Suppressor macrophage treated with lipopolysaccharide for 4 hours (primary cell): ENCODE data around the gene GALNTL6.
"Not testable (repeated sequence)": the region's sequence is repeated elsewhere in the genome, so short reads cannot be mapped to it uniquely, and the experiment has no call there.

Experiments
- DNase-seq: peaks from one replicate; pipeline ENCODE4 v3.0.0-alpha.2; 2020

GALNTL6 gene

DNA sequence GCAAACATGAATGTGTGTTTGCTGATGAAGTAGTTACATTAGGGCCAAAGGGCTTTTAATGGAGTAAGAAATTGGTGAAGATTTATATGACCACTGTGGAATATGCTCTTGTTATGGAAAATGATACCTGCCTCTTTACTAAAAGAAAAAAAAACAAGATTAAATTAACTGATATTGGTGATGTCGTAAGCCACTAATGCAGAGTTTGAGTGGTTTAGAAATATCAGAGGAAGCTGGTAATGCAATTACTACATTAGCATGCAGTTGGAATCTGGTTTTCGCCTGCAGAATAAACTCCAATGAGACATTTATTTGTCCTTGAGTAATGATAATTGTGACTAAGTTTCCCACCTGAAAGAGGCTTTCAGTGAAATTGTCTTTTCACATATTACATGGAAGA is 597.9 kb downstream of the GALNTL6 start:
- no peak for DNase-seq

DNA sequence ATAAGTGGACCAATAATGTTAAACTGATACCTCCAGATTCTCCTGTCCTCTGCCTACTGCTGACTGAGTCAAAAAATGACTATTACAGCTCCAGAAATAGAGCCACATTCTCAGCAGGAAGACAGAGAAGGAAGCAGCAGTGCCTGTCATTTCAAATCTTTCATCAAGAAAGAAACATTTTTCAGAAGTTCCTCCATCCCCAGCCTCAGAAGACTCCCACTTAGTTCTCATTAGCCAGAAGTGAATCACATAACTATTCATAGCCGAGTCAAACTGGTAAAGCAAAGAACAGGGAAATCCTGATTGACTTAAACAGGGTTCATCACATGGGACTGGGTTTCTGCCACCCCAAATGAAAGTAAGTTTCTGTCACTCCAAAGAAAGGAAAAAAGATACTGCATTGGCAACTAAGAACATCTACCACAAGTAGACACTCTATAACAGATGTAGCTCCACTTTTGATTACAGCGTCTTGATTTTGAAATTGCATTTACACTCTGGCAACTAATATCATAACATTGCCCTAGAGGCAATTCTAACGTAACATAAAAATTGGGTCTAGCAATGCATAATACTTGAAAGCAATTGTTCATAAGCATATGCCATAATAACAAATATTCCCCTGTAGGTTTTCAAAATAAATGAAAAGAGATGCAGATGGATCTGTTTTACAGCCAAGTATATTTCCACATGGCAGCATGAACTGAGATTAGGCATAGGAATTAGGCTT is 599.8 kb downstream of the GALNTL6 start:
- DNase-seq = no peak

DNA sequence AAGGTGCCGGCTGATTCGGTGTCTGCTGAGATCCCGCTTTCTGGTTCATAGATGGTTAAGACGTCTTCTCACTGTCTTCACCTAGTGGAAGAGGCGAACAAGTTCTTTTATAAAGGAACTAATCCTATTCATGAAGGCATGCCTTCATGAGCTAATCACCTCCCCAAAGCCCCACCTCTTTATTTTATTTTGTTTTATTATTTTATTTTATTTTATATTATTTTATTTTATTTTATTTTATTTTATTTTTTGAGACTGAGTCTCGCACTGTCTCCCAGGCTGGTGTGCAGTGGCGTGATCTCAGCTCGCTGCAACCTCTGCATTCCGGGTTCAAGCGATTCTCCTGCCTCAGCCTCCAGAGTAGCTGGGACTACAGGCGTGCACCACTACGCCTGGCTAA is 615.8 kb downstream of the GALNTL6 start:
- DNase-seq = not testable (repeated sequence)

DNA sequence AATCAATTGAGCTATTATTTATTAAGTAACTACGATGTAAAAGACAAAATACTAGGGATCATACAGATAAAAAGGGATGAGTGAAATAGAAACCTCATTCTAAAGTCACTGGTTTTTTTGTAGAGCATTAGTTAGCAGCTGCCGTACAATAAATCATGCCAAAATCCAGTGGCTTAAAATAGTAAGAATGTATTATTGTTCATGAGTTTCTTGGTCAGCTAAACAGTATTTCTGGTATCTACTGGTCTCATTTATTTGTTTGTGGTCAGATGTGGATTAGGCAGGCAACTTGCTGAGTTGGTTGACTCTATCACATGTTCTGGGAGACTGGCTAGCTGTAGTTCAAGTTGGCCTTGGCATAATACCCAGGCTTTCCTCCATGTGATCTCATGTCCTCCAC is 667.3 kb downstream of the GALNTL6 start:
- no peak for DNase-seq

DNA sequence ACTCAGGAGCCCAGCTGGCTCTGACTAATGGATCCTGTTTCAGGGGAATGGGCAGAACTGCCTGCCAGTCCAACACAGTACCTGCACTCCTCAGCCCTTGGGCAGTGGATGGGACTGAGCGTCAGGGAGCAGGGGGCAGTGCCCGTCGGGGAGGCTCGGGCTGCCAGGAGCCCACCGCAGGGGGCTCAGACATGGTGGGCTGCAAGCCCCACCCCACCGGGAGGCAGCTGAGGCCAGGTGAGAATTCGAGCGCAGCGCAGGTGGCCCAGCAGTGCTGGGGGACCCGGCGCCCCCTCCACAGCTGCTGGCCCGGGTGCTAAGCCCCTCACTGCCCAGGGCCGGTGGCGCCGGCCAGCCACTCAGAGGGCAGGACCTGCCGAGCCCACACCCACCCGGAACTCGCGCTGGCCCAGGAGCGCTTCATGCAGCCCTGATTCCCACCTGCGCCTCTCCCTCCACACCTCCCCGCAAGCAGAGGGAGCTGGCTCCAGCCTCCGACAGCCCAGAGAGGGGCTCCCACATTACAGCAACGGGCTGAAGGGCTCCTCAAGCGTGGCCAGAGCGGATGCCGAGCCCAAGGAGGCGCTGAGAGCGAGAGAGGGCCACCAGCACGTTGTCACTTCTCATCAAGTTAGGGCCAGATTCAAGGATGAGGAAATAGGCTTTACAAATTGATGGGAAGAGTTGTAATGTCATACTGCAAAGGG is 668.8 kb downstream of the GALNTL6 start:
- DNase-seq = no peak

DNA sequence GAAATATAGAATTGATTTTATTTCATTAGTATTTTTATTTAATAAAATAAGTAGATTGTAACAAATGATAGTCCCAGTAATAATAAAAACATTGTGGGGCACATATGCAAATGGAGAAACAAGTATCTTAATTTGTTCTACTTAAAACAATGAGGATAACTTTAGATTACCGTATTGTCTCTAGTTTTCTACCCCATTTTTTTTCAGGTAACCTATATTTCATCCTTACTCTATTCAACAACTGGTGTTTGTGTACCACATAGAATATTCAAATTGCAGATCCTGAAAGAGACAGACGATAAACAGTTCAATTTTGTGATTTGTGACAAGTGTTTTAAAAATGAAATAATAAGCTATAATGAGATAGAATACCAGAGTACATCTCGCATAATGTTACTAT is 671.8 kb downstream of the GALNTL6 start:
- no peak for DNase-seq

DNA sequence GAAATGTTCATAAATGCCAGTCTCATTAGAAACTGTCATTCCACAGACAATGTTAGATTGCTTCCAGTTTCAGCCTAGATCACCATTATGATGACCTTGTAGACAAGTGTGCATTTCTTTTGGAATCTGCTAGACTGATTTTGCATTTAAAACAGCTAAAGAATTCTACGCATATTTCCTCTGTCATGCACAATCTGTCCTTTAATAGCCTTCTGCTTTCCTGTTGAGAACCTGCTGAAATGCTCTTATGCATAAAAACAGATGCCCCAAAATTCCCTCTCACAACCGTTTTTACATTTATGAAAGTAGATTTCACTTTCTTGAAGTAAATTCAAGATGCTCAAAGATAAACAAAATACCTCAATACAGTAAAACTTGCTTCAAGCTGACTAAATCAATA is 673.3 kb downstream of the GALNTL6 start:
- no peak for DNase-seq

DNA sequence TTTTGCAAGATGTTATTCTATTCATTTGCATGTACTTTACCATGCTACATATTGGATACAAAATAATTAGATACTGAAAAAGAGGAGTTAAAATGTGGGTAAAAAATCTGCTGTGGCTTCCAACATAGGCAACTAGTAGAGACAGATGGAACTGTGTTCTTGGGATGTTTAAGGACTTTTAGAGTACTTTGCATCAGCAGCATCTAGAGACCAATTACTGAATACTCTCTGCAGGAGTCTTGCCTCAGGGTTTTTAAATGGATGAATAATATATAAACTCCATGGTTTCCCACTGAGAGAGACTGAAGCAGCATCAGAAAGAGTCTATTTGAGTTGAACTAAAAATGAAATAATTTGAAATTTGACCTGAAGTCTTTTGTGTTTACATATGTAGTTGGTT is 676.7 kb downstream of the GALNTL6 start:
- DNase-seq = no peak

DNA sequence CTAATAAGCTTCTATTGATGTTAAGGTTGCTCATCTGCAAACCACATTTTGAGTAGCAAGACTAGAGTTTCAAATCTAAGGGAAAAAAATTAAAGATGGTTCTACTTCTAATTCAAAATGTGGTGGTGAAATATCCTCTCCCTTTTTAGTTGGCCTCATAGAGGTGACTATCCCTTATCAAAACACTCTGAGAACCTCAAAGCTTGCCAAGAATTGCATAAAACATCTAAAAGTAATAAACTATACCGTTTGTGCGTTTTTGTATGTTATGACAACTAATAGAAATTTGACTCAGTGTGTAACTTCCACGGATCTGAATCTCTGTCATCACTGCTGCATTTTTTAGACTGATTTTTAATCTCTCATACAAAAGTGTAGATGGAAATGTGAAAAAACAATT is 682.6 kb downstream of the GALNTL6 start:
- DNase-seq = no peak

DNA sequence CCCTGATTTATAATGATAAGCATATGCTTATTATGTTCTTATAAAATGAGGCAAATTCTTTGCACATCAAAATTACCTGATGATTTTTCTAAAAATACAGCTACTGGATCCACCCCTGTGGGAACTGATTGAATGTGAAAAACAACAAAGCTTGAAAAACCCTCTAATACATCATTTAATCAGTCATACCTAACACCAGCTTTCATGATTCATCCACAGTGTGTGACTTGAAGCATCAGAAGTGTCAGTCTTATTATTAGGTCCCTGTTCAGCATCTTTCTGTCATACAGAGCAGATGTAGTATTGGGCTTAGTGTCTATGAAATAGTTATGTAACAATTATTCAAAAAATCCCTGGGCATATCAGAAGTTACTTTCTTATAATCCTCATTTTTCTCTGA is 684.1 kb downstream of the GALNTL6 start:
- DNase-seq = no peak

DNA sequence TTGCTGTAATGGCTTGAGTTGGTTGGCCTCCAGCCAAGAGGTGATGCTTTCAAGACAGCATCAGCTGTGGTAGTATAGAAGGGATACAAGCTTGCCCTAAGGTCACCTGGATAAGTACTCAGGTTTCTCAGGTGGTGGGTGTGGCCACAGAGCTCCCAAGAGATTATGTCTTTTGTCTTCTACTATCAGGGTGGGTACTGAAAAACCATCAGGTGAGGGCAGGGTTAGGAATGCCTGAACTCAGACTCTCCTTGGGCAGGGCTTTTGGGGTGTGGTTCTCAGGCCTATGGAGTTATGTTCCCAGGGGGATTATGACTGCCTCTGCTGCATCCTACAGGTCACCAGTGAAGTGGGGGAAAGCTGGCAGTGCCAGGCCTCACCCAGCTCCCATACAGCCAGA is 700.8 kb downstream of the GALNTL6 start:
- no peak for DNase-seq

DNA sequence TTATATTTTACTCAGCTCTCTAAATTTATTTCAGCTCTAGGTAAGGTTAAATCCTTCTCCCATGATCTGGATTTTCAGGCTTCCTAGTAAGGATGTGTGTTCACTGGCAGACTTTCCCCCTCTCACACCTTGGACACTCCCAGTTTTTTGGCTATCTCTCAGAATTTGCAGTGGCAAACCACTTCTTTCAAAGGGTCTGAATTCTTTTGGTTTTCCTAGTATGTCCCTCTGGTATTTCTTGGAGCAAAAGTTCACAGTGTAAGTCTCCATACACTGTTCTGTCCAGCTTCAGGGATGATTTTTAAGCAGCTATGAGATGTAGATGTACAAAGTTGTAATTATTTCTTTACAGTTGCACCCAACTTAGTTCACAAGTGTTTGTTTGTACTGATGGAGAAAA is 701.6 kb downstream of the GALNTL6 start:
- no peak for DNase-seq

DNA sequence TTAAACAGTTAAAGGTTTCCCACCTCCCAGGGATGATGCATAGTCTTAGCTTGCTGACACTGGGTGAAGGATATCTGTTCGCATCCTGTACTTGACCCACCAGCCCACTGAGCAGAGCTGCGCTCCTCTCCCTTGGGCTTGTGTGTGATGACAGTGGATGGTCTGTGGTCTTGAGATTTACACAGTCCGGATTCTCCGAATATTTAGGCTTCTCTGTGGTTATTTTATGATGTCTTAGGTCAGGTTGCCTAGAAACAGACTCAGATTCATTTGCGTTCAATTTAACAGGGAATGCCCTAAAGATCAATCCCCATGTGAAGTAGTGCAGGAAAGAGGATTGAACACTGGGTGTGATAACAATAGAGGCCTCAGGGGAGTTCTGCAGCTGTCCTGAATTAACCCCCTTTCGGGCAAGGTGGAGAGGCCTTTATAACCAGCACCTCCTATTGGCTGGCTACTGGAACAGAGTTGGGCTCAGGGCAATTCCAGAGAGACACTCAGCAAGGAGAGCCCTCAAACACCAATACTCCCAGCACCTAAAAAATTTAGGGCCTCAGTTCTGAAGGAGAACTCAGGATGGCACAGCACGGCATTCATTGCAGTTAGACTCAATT is 702.2 kb downstream of the GALNTL6 start:
- DNase-seq = no peak

DNA sequence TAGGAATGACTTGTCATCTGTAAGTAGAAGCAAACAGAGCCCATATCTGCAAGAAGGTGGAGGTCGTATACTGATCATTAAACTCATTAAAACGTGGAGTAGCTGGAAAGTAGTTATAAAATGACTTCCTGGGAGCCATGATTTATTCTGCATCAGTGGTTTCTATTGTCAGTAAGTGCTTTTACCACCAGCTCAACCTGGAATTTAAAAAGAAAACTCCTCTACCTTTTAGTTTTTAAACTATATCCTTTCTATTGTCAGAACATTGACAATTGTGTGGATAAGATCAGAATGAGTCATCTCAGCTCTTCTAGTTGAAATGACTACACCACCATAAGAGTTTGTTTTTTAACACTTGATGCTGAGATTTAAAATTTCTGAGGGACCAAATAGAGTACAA is 704.2 kb downstream of the GALNTL6 start:
- no peak for DNase-seq

DNA sequence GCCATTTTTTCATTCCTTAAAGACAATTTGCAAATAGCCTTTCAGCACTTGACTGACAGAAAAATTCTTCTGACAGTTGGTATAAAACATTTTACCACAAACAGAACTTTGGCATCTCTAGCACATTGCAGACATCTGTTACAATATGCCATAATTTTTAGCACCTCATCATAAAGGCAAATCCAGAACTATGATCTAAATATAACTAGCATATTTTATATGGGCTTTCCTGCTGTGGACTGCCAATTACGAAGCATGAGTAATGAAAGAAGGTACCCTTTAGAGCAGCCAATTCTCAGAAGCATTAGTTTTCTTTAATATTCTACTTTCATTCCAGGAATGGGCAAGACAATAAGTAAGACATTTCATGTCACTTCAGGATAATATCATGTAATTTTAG is 708.0 kb downstream of the GALNTL6 start:
- no peak for DNase-seq

DNA sequence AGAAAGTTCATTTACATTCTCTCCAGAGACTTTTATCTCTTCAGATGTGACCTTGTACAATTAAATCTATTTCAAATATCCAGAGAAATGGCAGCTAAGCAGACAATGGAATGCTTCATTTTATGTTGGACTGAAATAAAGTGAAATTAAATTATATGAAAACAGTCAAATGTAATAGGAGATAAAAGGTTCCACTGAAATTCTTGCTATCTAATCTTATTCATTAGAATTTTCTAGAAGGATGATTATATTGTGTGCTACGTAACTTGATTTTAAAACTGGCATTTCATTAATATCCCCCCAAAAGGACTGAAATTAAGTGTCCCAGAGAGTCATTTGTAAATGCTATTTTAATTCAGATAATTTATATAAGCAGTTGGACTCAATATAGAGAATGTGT is 708.5 kb downstream of the GALNTL6 start:
- DNase-seq = no peak

DNA sequence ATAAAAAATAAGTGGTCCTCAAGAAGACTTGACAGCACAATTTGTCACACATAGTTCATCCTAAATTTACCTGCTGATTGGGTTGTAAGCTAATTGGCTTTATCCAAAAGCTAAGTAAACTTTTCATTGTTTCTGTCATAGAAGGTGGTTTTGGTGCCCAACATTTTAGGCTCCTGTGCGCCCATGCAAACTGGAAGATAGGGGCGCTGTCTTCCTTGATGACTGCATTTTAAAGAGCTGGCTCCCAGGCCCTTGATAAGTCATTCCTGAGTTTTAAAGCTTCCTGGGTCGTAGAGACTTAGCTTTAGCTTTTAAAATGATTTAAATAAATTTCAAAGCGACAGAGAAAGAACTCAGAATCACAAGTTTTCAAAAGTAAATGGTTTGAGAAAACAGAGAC is 730.0 kb downstream of the GALNTL6 start:
- DNase-seq = no peak

DNA sequence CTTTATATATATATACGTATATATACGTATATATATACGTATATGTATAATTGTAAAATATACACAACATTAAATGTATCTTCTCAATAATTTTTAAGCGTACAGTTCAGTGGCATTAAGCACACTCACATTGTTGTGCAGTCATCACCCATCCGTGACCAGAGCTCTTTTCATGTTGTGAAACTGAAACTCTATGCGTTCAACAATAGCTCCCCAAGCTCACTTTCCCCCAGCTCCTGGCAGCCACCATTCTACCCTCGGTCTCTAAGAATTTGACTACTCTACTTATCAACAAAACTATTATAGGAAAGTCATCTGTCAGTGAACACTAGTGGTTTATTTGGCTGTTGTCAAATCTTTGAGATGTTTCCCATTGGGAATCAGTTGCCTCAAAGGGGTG is 733.6 kb downstream of the GALNTL6 start:
- no peak for DNase-seq

DNA sequence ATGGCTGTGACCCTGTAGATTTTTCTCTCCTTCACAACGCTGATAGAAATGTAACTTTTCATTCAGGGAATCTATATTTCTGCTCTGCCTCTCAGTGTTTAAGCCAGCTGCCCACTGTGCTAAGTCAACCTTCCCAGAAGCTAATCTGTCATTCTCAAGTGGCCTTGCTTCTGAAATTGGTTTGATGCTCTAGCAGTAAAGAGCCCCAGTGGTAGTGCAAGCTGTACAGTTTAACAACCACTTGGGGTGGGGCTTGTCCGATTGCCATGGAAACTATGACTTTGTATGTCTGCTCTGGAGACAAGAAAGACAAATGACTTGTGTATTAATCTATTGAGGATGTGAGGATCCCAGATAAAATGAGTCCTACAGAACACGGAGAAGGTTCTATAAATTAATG is 734.5 kb downstream of the GALNTL6 start:
- DNase-seq = no peak

DNA sequence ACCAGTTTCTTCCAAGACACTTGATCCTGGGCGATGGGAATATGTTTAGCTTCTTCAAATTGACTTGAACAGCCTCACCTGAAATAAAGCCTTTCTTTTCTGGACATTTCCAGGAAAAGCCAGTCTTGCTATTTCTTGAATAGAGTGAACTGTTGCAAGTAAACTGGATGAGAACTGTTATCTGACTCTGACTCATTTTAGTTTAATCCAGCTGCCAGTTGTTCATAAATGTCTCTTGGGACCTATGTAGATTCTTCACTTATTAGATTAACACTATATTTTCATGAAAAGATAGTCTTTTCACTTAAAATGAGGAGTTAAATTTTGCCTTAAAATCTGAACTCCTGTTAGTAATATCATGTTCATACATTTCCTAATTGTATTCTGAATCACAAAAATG is 740.0 kb downstream of the GALNTL6 start:
- DNase-seq = no peak

DNA sequence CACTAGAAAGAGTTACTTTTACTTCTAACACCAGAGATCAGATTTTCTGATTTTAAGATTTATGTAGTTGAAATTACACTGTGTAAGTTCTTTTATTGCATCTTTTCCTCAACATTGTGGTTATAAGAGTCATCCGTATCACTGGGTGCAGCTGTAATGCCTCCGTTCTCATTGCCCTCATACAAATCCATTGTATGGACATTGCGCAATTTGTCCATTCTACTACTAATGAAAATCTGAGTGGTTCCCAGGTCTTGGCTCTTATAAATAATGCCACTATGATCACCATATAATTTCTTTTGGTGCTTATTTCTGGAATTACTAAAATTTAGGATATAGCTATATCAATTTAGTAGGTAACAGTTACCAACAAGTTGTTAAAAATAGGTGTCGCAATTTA is 741.4 kb downstream of the GALNTL6 start:
- no peak for DNase-seq

DNA sequence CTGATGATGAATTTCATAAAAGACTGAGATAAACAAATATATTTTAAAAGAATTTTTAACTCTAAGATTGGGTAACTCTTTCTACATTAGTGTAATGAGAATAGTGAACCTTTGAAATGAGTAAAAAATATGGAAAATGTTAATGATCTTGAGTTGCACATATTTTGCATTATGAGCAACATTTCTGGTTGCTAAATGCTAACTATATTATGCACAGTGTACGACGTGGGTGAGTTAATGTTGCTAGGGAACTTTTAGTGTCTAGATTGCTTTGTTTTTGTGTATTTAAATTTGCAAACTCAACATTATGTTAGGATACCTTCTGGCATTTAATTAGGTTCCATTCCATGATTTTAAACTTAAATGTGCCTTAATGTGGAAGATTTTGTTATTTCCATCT is 742.5 kb downstream of the GALNTL6 start:
- no peak for DNase-seq

DNA sequence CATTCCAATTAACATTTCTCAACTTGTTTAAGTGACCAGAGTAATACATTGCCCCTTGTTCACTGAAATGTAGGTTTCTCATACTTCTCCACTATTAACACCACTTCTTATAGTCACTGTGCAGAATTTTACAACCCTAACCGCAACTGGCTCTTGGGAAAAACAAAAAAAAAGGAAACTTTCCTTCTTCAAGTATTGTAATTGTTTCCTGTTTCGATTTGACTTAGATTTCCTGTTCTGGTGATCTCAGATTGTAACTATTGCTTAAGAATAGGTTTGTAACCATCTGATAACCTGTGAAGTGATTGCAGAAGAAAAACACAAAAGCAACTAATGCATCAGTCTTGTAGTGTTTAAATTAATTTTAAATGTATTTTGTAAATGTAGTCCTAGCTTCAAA is 760.7 kb downstream of the GALNTL6 start:
- DNase-seq = peak; percentile 74

DNA sequence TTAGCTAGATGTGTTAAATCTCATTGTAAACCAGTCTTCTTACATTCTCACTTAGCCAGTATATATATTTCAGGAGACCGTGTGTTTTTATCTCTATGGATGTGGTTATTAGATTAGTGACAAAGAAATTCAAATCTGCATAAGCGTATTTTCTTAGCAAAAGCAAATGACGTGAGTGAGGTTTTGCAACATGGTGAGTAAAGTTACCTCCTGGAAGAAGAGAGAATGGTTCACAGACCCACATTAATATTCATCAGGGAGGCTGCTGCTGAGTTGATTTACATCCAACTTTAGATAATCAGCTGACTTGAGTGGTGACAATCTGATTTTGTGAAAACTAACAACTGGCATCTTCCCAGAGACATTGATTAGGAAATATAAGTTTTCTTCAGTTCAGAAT is 765.5 kb downstream of the GALNTL6 start:
- DNase-seq = no peak

DNA sequence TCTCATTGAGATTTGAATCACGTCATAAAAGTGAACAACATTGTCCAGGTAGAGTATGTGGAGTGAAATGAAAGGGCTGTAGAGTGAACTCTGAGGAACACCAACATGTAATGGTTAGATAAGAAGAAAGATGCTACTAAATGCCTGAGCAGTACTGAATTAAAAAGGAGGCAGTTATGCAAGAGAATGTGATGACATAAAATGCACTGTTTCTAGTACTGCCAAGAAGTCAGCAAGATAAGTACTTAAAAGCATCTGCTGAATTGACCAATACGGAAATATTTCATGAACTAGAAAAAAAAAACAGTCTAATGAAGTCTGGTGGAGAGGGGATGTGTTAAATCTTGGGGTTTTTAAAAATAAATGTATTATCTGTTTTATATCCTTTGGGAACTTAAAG is 771.6 kb downstream of the GALNTL6 start:
- DNase-seq = no peak
